Measurements from ENCODE around the gene AQP3.

GRCh38 chr9:33463151-33463550 is 15.8 kb upstream of the AQP3 start:
- no peak for TF ChIP-seq CTCF (IDR thresholded peaks at IDR 0.05; ENCODE audit: insufficient read depth, low read length, poor library complexity, severe bottlenecking)
- TF ChIP-seq EZH2phosphoT487 (conservative IDR thresholded peaks at IDR 0.05; ENCODE audit: low read length), result no peak
